ENCODE measurements around the gene OR6M1.

GRCh38 chr11:123770712-123771111 lies 35.4 kb downstream of the OR6M1 start:
- TF ChIP-seq CTCF (IDR thresholded peaks at IDR 0.05), result no peak
- no peak for TF ChIP-seq POLR2A (IDR thresholded peaks at IDR 0.05)
